GM21717 (cell line): Measurements from ENCODE around the gene UBAP2L.
"Not testable (repeated sequence)": the region's sequence is repeated elsewhere in the genome, so short reads cannot be mapped to it uniquely, and the experiment has no call there.

Experiments used
- ATAC-seq: cut with Tn5 transposase; IDR thresholded peaks from one replicate; pipeline ENCODE4 v1.9.1; 2021; ENCODE audit warnings: mild to moderate bottlenecking, moderate library complexity; ENCODE audit not compliant: unreplicated experiment

Gene UBAP2L

DNA sequence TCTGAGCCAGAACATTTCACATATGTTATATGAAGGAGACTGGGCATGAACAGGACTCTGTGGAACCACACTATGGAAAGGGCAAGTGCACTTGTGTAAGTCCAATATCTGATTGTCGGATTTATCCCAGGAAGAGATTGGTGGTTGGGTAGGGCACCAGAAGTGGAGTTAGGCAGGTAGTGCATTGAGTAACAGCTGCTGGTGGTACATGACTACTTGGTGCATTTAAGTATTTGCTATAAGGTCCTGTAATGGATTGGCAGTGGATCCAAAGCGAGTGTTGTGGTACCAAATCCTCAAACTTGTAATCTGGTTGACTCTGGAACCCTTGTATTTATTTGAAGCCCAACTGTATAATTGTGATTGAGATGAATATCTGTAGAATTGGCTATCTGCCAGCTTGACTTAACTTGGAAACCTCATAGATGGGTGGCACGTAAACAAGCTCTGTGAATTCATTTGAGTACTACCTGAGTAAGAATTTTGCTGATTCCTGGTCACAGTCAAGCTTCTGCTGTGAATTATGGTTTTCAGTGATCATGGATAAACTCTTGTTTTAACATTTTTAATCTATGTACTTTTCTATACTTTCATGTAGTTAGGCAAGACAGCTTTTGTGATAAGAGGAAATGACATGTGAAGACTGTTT, 21.1 kb downstream of the UBAP2L start:
- no peak for ATAC-seq

DNA sequence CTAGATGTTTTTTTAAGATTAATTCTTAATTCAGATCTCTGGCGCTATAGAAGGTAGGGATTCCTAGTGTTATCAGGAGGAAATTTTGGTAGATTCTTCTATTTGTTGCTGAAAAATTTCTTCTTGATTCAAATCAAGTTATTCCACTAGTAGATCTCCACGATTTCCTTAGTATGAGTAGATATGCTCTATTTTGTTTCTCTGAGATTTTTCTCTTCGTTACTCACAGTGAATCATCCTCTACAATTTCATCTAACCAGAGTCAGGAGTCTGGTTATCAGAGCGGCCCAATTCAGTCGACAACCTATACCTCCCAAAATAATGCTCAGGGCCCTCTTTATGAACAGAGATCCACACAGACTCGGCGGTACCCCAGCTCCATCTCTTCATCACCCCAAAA, 32.9 kb downstream of the UBAP2L start:
- no peak for ATAC-seq

DNA sequence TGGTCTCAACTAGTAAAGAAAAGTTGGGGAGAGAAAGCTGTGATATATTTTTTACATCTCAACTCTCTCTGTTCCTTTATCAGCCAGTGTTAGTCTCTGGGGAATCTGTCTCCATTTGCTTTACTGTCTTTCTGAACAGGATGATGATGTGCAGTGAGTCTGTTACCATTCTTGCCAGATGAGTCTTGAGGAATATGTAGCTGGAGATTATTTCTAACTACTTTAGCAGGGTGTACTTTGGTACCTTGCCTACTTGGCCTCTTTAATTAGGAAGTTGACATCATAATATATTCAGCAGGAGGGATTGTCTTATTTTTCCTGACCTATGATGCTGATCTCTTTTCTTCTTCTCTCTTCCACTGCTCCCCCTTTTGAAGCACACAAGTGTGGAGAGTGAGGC, 35.9 kb downstream of the UBAP2L start:
- no peak for ATAC-seq

GRCh38 chr1:154258784-154259183, 38.0 kb downstream of the UBAP2L start:
- ATAC-seq = no peak

GRCh38 chr1:154260127-154260526, 39.4 kb downstream of the UBAP2L start:
- ATAC-seq = no peak

GRCh38 chr1:154263465-154264332, 42.9 kb downstream of the UBAP2L start:
- no peak for ATAC-seq

DNA sequence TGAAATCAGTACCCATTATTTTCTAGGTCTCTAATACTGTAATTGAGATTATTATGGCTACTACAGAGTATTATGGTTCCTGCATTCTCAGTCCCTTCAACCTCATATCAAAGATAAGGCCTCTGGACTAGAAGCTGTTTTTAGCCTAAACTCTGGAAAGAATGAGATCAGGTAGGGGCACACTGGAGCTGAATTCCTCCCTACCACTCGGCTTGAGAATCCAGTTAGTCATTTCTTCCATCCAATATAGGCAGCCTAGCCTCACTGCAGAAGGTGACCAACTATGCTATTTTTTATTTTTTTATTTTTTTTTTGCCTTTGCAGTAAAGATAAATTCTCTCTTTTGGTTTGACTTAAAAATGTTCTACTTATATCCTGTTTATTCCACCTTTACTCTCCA, 43.7 kb downstream of the UBAP2L start:
- ATAC-seq = no peak

DNA sequence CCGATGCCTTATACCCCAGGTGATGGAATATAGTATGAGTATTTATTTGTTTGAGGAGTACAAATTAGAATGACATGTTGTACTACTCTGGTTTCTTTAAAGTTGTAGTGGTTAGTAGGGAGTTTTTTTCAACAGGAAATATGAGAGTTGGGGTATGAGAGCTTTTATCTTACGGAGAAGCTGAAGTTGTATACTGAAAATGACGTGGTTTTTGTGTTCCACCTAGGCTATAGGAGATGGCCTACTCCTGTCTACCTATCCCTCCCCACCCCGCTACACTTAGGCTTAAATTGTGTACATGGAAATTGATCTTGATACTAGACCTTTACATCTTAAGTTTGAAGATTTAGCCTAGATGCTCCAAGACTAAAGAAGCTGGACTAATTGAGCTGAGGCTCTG, 44.8 kb downstream of the UBAP2L start:
- ATAC-seq = no peak

- ATAC-seq = no peak
These were observed 50.1 kb downstream of the UBAP2L start for GRCh38 chr1:154270833-154271232.

DNA sequence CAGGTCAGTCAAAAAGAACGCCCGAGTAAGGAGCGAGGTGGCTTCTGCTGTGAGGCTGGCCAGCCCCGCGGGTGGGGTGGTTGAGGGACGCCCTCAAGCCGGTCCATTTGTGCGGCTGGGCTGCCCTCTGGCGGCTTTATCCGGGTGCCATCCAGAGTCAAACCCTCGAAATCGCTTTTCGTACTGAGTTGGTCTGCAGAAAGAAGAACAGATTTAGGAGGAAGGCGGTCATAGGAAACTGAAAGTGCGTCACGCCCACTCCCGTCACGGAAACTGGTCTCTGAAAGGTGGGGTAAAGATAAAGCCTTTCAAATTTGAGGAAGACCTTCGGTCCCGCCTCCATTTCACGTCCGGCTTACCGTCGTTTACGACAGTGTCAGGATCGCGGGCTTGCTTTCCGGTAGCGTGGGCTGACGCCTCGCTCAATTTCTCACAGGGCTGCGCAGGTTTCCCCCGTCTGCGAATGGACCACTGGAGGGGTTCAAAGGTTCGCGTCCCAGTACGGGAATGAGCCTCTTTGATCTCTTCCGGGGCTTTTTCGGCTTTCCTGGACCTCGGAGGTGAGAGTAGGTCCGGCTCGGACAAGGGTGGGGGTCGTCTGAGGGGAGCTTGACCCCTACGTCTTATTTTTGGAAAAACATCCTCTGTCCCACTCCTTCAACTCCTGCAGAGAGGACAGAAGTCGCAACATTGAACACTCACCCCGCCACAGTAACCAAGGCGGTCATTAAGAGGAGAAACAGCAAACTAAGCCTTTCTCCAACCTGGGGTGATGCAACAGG, 51.7 kb downstream of the UBAP2L start, which contains the start of gene HAX1:
Gene HAX1 (plus strand): TSS at position 413 of the 782 bp plus-strand sequence. CDS start 95 bp downstream, at position 508.
- peak; percentile 76 for ATAC-seq

DNA sequence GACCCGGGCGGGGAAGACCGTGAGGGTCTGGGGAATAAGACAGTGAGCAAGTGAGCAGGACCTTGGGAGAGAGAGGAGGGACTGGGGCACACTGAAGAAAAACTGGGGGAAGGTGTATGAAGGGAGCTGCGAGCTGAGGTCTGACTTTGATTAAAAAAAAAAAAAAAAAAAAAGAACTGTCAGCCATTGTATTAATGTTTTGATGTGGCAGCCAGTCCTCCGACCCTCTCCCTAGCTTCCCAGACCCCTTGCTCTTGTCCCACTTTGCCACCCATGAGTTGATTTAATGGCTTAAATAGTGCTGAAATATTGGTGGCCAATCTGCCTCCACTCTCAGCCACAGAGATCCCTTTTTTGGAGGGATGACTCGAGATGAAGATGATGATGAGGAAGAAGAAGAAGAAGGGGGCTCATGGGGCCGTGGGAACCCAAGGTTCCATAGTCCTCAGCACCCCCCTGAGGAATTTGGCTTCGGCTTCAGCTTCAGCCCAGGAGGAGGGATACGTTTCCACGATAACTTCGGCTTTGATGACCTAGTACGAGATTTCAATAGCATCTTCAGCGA, 52.3 kb downstream of the UBAP2L start:
- ATAC-seq = no peak

DNA sequence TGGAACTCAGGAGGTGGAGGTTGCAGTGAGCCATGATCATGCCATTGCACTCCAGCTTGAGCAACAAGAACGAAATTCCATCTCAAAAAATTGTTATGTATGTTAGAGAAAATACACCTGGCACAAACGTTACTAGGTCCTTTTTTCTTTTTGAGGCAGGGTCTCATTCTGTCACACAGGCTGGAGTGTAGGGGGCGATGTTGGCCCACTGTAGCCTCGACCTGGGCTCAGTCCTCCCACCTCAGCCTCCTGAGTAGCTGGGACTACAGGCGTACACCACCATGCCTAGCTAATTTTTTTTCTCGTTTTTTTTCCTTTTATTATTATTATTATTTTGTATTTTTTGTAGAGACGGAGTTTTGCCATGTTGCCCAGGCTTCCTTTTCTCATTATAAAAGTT, 56.0 kb downstream of the UBAP2L start:
- no peak for ATAC-seq

DNA sequence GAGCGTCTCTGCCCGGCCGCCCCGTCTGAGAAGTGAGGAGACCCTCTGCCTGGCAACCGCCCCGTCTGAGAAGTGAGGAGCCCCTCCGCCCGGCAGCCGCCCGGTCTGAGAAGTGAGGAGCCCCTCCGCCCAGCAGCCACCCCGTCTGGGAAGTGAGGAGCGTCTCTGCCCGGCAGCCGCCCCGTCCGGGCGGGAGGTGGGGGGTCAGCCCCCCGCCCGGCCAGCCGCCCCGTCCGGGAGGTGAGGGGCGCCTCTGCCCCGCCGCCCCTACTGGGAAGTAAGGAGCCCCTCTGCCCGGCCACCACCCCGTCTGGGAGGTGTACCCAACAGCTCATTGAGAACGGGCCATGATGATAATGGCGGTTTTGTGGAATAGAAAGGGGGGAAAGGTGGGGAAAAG, 66.8 kb downstream of the UBAP2L start:
- ATAC-seq = not testable (repeated sequence)

- ATAC-seq = no peak
These were observed 67.9 kb downstream of the UBAP2L start for GRCh38 chr1:154288661-154289060.

GRCh38 chr1:154290921-154291320, 70.2 kb downstream of the UBAP2L start:
- ATAC-seq = no peak

- no peak for ATAC-seq
These were observed 74.9 kb downstream of the UBAP2L start for GRCh38 chr1:154295408-154296235.

- ATAC-seq = no peak
These were observed 80.8 kb downstream of the UBAP2L start for GRCh38 chr1:154301582-154301981.

GRCh38 chr1:154304664-154305337, 84.0 kb downstream of the UBAP2L start:
- ATAC-seq = no peak

DNA sequence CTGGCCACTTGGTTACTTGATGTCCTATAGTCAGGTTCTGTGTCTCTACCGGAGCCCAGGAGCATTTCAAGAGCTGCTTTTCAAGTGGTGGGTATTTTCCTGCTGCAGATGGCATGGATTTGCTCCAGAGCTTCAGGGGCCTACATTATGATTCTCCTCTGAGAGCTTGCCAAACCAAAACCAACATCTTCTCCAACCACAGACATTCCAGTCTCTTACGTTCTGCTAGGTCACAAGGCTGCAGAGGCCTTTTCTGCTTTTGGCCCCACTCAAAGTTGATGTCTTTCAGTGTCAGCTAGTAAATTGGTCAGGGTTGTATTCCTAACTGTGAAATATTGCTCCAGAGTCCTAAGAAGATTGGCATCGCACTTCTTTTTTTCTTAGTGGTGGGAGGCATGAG, 85.4 kb downstream of the UBAP2L start:
- ATAC-seq = no peak
